Stimulated activated naive CD8-positive, alpha-beta T cell treated with anti-CD3 and anti-CD28 coated beads, Interleukin-15, Interleukin-2, amounts not matched to agents 100 ng/mL and 50 ng/mL, for 24 hours (primary cell): Measurements from ENCODE around the gene NANS.
A peak's percentile ranks its signal among the peaks of the same experiment; 100 is the strongest.
"Not testable (repeated sequence)": the region's sequence is repeated elsewhere in the genome, so short reads cannot be mapped to it uniquely, and the experiment has no call there.

ENCODE experiments used
- H3K27ac Mint-ChIP-seq: one replicate; pipeline ENCODE4 v1.8.0; 2021; ENCODE audit warnings: mild to moderate bottlenecking, mixed read lengths
- H3K27me3 Mint-ChIP-seq: one replicate; pipeline ENCODE4 v1.8.0; 2021; ENCODE audit warnings: mixed read lengths
- H3K36me3 Mint-ChIP-seq: one replicate; pipeline ENCODE4 v1.8.0; 2021; ENCODE audit warnings: low read depth, mixed read lengths
- H3K4me1 Mint-ChIP-seq: one replicate; pipeline ENCODE4 v1.8.0; 2021; ENCODE audit warnings: low read depth, mixed read lengths
- H3K4me3 Mint-ChIP-seq: one replicate; pipeline ENCODE4 v1.8.0; 2021; ENCODE audit warnings: mild to moderate bottlenecking, mixed read lengths
- H3K9me3 Mint-ChIP-seq: one replicate; pipeline ENCODE4 v1.8.0; 2021; ENCODE audit warnings: mixed read lengths

Gene NANS

GRCh38 chr9:98080326-98080725 lies 23.8 kb downstream of the NANS start:
- Mint-ChIP-seq H3K36me3 (peaks cover 69% of the 10 kb centered on the region), H3K4me1 (peaks cover 43% of the 10 kb centered on the region), H3K27ac (no peak overlapping the region)

GRCh38 chr9:98080780-98081179 lies 24.2 kb downstream of the NANS start:
- Mint-ChIP-seq H3K27me3 (no peaks in the 10 kb centered on the region), H3K27ac (peak overlapping the region; percentile 88), H3K36me3 (peaks cover 73% of the 10 kb centered on the region), H3K4me1 (peaks cover 39% of the 10 kb centered on the region), H3K4me3 (no peak overlapping the region), H3K9me3 (no peaks in the 10 kb centered on the region)

More at GRCh38 chr9:98080326-98080725, 23.8 kb downstream of the NANS start:
- Mint-ChIP-seq H3K27me3 (no peaks in the 10 kb centered on the region), H3K4me3 (no peak overlapping the region), H3K9me3 (no peaks in the 10 kb centered on the region)

GRCh38 chr9:98081477-98082219 lies 25.1 kb downstream of the NANS start:
- Mint-ChIP-seq H3K4me3 (peak overlapping the region; percentile 30), H3K36me3 (peaks cover 78% of the 10 kb centered on the region), H3K4me1 (peaks cover 30% of the 10 kb centered on the region), H3K27ac (peak overlapping the region; percentile 88), H3K27me3 (no peaks in the 10 kb centered on the region), H3K9me3 (no peaks in the 10 kb centered on the region)

GRCh38 chr9:98083061-98083501 lies 26.5 kb downstream of the NANS start:
- peaks cover 73% of the 10 kb centered on the region for H3K36me3 Mint-ChIP-seq

GRCh38 chr9:98083566-98084183 lies 27.1 kb downstream of the NANS start:
- Mint-ChIP-seq H3K4me1 (peaks cover 27% of the 10 kb centered on the region), H3K4me3 (no peak overlapping the region), H3K36me3 (peaks cover 75% of the 10 kb centered on the region), H3K9me3 (no peaks in the 10 kb centered on the region), H3K27me3 (no peaks in the 10 kb centered on the region), H3K27ac (peak overlapping the region; percentile 88)

More at GRCh38 chr9:98083061-98083501, 26.5 kb downstream of the NANS start:
- Mint-ChIP-seq H3K27ac (peak overlapping the region; percentile 88), H3K4me1 (peaks cover 27% of the 10 kb centered on the region), H3K4me3 (no peak overlapping the region), H3K9me3 (no peaks in the 10 kb centered on the region), H3K27me3 (no peaks in the 10 kb centered on the region)

GRCh38 chr9:98084396-98084795 lies 27.9 kb downstream of the NANS start:
- peaks cover 73% of the 10 kb centered on the region for H3K36me3 Mint-ChIP-seq
- H3K27me3 Mint-ChIP-seq: no peaks in the 10 kb centered on the region

GRCh38 chr9:98085058-98085457 lies 28.5 kb downstream of the NANS start:
- no peak overlapping the region for H3K4me3 Mint-ChIP-seq
- H3K9me3 Mint-ChIP-seq: no peaks in the 10 kb centered on the region
- H3K27me3 Mint-ChIP-seq: no peaks in the 10 kb centered on the region
- peak overlapping the region; percentile 5 for H3K27ac Mint-ChIP-seq
- peaks cover 35% of the 10 kb centered on the region for H3K4me1 Mint-ChIP-seq
- H3K36me3 Mint-ChIP-seq: peaks cover 76% of the 10 kb centered on the region

More at GRCh38 chr9:98084396-98084795, 27.9 kb downstream of the NANS start:
- Mint-ChIP-seq H3K27ac (peak overlapping the region; percentile 88), H3K4me3 (no peak overlapping the region), H3K4me1 (peaks cover 29% of the 10 kb centered on the region), H3K9me3 (no peaks in the 10 kb centered on the region)

- no peak overlapping the region for H3K4me3 Mint-ChIP-seq
- H3K27ac Mint-ChIP-seq: no peak overlapping the region
- peaks cover 29% of the 10 kb centered on the region for H3K4me1 Mint-ChIP-seq
- no peaks in the 10 kb centered on the region for H3K9me3 Mint-ChIP-seq
- H3K27me3 Mint-ChIP-seq: no peaks in the 10 kb centered on the region
- peaks cover 74% of the 10 kb centered on the region for H3K36me3 Mint-ChIP-seq
Measured at GRCh38 chr9:98085944-98086343, 29.4 kb downstream of the NANS start.

- H3K9me3 Mint-ChIP-seq: no peaks in the 10 kb centered on the region
- H3K36me3 Mint-ChIP-seq: peaks cover 71% of the 10 kb centered on the region
- H3K4me1 Mint-ChIP-seq: peaks cover 24% of the 10 kb centered on the region
- peak overlapping the region; percentile 47 for H3K27ac Mint-ChIP-seq
- H3K27me3 Mint-ChIP-seq: no peaks in the 10 kb centered on the region
- no peak overlapping the region for H3K4me3 Mint-ChIP-seq
Measured at GRCh38 chr9:98086461-98086860, 29.9 kb downstream of the NANS start.

- Mint-ChIP-seq H3K36me3 (peaks cover 60% of the 10 kb centered on the region), H3K4me1 (peaks cover 13% of the 10 kb centered on the region), H3K27me3 (no peaks in the 10 kb centered on the region), H3K4me3 (no peak overlapping the region), H3K9me3 (no peaks in the 10 kb centered on the region), H3K27ac (no peak overlapping the region)
Measured at GRCh38 chr9:98087420-98088354, 31.2 kb downstream of the NANS start.

- H3K9me3 Mint-ChIP-seq, H3K27ac Mint-ChIP-seq, H3K4me3 Mint-ChIP-seq, H3K27me3 Mint-ChIP-seq: not testable (repeated sequence)
- peaks cover 59% of the 10 kb centered on the region for H3K36me3 Mint-ChIP-seq
- H3K4me1 Mint-ChIP-seq: peaks cover 23% of the 10 kb centered on the region
Measured at GRCh38 chr9:98090674-98091073, 34.1 kb downstream of the NANS start.

- Mint-ChIP-seq H3K36me3 (peaks cover 57% of the 10 kb centered on the region), H3K4me1 (peaks cover 23% of the 10 kb centered on the region), H3K27me3 (no peaks in the 10 kb centered on the region), H3K9me3 (no peaks in the 10 kb centered on the region), H3K27ac (peak overlapping the region; percentile 46), H3K4me3 (no peak overlapping the region)
Measured at GRCh38 chr9:98091735-98092612, 35.4 kb downstream of the NANS start.

- Mint-ChIP-seq H3K4me3 (no peak overlapping the region), H3K9me3 (no peaks in the 10 kb centered on the region), H3K27me3 (no peaks in the 10 kb centered on the region), H3K27ac (peak overlapping the region; percentile 49), H3K4me1 (peaks cover 29% of the 10 kb centered on the region), H3K36me3 (peaks cover 61% of the 10 kb centered on the region)
Measured at GRCh38 chr9:98092613-98092931, 36.0 kb downstream of the NANS start.

- peaks cover 45% of the 10 kb centered on the region for H3K4me1 Mint-ChIP-seq
- no peaks in the 10 kb centered on the region for H3K9me3 Mint-ChIP-seq
- H3K36me3 Mint-ChIP-seq: peaks cover 64% of the 10 kb centered on the region
- no peak overlapping the region for H3K27ac Mint-ChIP-seq
- H3K27me3 Mint-ChIP-seq: no peaks in the 10 kb centered on the region
- H3K4me3 Mint-ChIP-seq: no peak overlapping the region
Measured at GRCh38 chr9:98094316-98094715, 37.8 kb downstream of the NANS start.
